Erythroblast (primary cell): ENCODE data around the gene FRYL.

ENCODE experiments used
- DNase-seq, 2 experiments: peaks; one replicate each; lab custom pipeline; 2025; lab: John Stamatoyannopoulos, UW
- GATA1 ChIP-seq: IDR thresholded peaks from 2 replicates; pipeline ENCODE4 v1.6.1; 2011; ENCODE audit warnings: low read depth, mild to moderate bottlenecking, control low read depth, low read length, moderate library complexity
- POLR2A ChIP-seq: IDR thresholded peaks from 2 replicates; pipeline ENCODE4 v1.6.1; 2011; ENCODE audit warnings: mild to moderate bottlenecking, low read length

FRYL gene

DNA sequence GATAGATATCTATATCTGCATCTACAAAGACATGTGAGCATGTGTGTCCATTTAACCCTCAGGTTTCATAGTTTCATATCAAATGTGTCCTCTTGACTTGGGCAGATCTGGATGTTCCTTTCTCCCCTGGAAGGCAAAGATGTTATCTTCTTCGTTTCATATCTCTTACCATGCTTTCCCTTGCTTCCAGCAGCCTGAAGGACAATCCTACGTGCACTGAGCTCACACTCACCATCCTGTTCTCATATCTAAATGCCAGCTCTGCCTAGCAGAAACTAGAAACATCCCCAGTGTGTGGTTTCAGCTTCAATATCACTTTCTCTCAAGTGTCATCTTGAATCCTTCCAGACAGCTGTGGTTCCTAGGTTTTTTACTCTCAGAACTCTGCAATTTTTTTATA is 223.8 kb downstream of the FRYL start:
- no peak for DNase-seq
- TF ChIP-seq GATA1, result no peak

DNA sequence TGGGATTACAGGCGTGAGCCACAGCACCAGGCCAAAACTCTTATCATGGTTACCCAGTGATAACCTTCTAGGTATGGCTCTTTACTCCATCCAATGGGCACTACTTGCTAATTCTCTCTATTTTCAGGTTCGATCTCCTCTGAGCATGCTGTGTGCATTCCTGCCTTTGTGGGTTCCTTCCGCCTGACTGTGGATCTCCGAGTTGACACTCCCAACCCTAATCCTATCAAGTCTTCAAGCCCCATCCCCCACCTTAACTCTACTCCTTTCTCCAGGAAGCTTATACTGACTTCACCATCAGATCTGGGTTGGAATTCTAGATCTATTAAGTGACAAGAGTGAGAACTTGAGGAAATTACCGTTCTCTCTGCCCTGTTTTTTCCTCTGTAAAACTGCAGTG is 225.5 kb downstream of the FRYL start:
- TF ChIP-seq POLR2A, result no peak
- no peak for TF ChIP-seq GATA1

DNA sequence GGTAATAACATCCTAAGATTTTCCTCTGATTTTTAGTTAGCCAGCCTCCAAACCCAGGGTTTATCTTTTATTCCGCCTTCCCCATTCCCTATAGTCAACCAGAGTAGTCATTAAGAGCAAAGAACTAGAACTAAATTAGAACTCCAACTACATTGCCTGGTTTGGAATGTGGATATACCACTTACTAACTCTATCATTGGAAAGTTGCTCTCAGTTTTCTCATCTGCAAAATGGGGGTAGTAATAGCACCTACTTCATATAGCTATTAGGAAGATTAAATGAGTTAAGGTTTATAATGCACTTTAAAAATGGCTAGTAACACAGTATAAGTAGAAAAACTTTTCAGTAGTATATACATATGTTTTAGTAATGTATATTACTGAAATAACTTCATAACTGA is 226.4 kb downstream of the FRYL start:
- DNase-seq, result no peak
- TF ChIP-seq POLR2A (no peak), GATA1 (no peak)

More for the DNA sequence above, 225.5 kb downstream of the FRYL start:
- DNase-seq, result no peak

DNA sequence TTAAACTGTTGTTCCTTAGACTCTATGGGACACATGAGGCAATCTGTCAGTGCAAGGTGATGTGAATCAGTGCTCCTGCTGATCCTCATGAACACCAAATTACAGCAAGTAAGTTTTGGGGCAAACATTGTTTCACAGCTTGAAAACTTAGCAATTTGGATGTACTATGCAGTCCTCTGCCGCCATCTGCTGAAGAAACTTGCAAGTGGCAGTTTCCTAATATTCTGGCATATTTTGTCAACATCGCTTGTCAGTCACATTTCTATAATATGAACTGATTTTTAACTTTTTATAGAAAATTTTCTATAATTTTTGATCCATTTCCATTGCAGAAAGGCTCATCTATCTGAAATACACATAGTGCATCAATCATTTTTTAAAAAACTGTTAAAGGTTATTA is 233.7 kb downstream of the FRYL start:
- TF ChIP-seq POLR2A (no peak), GATA1 (no peak)
- DNase-seq, result peak; percentile 60 to 73

DNA sequence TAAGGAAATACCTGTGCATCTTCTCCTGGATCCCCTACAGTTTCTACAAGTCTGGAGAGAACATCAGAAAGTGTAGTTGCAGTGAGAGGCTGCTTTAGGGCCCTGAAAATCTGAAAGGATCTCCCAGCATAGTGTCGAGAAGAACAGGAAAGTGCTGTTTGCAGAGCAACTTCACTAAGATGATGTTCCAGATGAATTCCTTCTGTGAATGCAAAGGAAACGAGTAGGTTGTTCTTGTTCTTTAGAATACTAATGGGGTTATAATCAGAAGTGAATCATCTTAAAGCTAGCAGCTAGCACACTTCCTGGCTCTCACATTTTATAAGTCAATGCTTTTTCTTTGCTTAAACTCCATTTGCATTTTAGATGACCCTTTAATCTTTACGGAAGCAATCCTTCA is 236.3 kb downstream of the FRYL start:
- TF ChIP-seq GATA1 (no peak), POLR2A (no peak)
- DNase-seq, result no peak

DNA sequence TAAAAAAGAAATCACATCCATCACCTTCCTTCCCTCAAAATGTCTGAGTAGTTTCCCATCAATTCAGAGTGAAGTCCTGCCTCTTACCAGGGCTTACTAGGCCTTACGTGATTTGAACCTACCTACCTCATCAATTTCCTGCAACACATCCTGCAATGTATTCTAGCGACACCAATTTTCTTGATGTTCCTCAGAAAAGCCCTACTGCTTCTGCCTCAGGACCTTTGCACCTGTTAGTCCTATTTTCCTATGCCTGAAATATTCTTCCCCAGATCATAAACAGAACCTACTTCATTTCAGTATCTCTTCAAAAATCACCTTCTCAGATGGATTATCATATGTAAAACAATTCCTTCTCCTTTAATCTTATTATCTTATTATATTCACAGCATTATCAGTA is 237.2 kb downstream of the FRYL start:
- TF ChIP-seq GATA1 (no peak), POLR2A (no peak)
- no peak for DNase-seq

DNA sequence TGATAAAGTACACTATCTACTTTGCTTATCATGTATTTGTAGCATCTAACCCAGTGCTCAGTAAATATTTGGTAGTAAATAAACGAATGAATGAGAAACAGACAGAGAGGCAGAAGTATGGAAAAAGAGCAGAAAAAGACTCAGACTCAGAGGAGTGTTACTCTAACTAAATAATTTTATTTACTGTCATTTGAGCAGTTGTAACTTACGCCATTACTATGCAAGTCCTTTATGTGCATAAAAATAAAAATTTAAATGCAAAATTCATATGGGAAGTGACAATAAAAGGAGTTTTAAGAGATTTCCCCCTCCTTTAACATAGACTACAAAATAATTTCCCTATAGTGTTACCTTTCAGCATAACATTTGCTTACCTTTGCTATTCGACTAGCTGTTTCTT is 240.5 kb downstream of the FRYL start:
- TF ChIP-seq GATA1 (no peak), POLR2A (no peak)
- no peak for DNase-seq

DNA sequence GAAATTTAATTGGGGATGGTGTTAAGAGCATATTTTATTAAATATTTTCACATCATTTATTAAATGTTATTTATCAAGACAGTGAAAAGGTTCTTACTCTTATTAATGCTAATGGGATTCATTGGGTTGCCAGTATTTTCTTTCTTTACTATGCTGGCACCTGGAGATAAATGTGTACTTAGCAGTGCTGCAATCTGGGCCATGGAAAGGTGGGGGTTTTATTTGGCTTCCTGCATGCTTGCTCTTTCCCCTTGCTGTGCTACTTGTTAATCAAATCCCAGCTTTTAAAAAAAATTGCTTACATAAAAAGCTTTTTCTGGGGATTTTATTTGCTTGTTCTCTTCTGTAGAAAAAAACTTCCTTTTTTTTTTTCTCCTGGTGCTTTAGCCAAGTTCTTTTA is 241.7 kb downstream of the FRYL start:
- no peak for DNase-seq
- TF ChIP-seq POLR2A, result no peak
- no peak for TF ChIP-seq GATA1

DNA sequence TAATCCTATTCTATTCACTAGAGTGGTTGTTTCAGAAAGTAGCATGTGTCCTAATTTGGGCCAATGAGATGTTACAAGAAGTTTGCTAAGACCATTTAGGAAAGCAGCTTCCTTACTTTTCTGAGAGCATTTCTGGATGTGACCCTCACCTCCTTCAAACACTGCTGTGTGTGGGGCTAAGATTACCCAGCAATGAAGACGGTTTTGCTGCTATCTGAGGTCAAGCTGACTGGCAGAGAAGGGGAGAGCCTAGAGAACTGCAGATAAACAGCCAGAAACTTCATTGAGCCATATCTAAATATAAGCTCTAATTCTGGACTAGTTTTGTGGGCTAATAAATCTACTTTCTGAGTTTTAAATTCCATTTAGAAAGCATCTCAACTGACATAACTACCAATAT is 253.7 kb downstream of the FRYL start:
- DNase-seq, result peak; percentile 36 to 63
- TF ChIP-seq GATA1 (no peak), POLR2A (no peak)

DNA sequence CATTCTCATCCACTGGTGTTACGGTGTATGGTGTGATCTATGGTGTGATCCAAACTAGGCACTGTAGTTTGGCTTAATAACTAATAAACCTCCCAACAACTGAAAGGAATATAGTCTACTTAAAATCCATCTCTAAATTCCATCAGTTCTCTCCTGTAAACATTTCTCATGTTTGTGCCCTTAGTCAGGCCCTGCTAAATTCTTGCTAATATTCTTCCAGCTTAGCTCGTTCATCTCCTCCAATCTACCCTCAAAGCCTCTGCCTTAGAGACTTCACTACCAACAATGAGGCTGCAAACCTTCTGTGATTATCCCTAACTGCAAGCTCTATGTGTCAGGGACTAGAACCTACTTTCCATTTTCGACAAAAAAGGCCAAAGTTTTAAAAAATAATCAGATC is 261.9 kb downstream of the FRYL start:
- TF ChIP-seq GATA1 (no peak), POLR2A (no peak)
- DNase-seq, result no peak

DNA sequence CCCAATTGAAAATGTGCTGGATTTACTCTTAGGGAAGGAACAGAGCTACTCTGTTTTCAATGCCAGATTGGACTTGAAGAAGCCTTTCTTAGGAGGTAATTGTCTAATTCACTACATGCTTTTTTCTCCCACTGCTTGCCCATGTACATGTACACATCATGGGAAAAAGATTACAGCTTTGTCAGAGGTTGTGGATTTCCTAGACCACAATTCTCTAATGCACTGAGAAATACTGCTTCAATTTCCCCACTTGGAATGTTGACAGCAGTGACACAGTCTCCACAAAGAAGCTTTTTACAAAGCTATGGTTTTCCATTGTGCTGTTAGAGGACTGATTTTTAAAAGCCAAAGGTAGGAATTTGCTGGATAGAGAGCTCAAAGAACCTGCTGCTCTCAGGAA is 270.5 kb downstream of the FRYL start:
- DNase-seq, result no peak
- TF ChIP-seq GATA1, result no peak
- no peak for TF ChIP-seq POLR2A

DNA sequence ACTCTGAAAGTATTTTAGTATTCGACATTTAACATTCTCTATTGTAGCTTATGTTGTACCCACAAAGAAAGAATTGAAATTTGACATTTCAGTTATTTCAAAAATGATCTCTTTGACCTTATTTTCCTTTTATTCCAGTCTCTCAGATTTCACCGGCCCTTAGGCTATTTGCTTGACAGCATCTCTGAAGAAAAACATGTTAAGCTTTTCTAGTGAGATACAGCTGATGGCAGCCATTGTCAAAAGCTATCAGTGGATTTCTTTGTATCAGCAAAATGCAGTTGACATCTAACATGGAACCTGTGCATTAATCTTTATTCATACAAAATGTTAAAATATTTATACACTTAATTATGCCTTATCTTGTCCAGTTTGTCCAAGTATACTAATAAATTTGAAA is 273.4 kb downstream of the FRYL start:
- no peak for DNase-seq
- no peak for TF ChIP-seq GATA1
- TF ChIP-seq POLR2A, result no peak

DNA sequence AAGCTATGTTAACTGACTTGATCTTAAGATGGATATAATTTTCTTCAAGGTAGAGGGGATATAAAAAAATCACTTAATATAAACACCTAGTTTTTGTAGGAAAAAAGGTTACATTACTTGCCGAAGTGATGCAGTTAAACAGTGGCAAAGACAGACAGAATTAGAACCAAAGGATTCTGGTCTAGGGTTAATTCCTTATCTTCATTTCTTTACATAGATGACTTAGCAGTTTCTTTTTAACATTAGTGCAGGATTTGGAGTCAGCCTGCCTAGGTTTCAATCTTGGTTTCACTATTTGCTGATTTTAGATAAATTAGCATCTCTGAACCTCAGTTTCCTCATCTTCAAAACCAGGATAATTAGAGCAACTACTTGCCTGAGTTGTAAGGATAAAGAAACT is 275.7 kb downstream of the FRYL start:
- DNase-seq, result peak; percentile 15 to 39
- TF ChIP-seq POLR2A, result no peak
- no peak for TF ChIP-seq GATA1

DNA sequence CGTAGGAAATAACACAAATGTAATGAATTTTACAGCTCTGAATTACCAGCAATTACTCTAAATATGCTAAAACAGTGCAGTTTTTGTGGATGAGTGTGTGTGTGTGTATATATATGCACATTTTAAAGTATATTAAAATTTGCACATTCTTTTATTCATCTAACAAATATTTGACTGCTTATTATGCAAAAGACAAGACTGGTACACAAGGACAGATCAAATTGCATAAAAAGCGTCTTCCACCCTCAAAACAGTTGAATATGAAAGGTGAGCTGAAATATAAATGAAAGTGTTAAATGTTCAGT is 276.1 kb downstream of the FRYL start:
- no peak for TF ChIP-seq POLR2A
- TF ChIP-seq GATA1, result no peak
- DNase-seq, result no peak

DNA sequence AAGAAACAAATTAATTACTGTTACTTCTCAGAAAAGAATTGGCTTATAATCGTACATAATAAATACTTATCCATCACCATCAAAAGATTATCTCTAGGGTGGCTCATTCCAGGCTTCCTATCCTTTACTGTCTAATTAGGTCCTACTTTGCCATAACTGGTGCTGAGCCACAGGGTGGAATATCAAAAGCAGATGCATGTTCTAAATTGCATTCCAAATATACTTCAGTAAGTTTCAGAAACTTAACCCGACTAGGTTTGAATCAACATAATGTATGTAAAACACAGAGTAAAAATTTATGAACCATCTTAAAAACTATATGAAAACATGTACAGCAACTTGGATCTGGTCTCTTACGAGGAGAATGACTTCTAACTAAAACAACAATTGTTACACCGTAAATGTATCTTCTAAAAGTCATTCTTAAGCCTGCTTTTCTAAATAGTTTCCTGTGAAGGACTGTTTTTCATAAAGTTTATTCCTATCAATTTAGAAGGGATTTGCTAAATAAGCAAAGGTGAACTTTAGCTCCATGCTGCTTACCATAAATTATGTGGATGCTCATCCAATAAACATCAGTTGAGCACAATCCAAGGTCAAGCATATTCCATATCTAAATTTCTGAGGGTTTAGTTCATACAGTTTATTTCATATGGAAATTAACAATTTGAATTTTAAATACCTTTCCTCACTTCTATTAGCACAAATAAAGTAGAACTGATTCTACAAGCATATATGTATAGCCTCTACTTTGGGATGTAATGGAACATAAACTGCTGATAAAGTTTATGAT is 276.6 kb downstream of the FRYL start:
- no peak for DNase-seq
- TF ChIP-seq POLR2A, result no peak
- no peak for TF ChIP-seq GATA1
